ENCODE measurements around the gene PCBP4. TPM values are rescaled to one million over a fixed set of nuclear protein-coding genes. Genes with fewer than 3 reads are reported as not detected.

Gene PCBP4
- polyA plus RNA-seq, 1 donor, result 48.8 TPM

- no peak for DNase-seq
- peaks cover 62% of the 10 kb centered on the region for H3K36me3 ChIP-seq (ENCODE audit: control insufficient read depth, insufficient read depth, low read length)
These were observed 29.4 kb downstream of the PCBP4 start for GRCh38 chr3:51937611-51938450.

DNA sequence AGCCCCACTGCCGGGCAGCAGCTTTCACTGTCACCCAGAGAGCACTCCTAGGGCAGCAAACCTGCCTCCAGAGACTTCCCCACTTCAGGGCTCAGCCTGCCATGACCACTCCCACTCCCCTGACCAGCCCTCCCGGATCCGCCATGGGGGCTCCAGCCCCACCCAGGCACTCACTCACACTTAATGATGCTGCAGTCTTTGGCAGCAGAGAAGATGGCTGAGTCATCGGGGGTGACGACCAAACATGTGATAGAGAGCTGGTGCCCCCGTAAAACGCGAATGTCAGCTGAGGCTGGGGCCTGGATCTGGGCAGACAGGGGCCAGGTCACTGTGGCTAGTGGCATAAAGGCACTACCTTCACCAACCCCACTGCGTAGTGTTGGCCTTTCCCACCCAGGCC, 30.2 kb downstream of the PCBP4 start:
- no peaks in the 10 kb centered on the region for H3K9me3 ChIP-seq (ENCODE audit: control insufficient read depth, low read depth, low read length)
- peaks cover 65% of the 10 kb centered on the region for H3K36me3 ChIP-seq (ENCODE audit: control insufficient read depth, insufficient read depth, low read length)
- no peak overlapping the region for H3K4me3 ChIP-seq (ENCODE audit: low read length)
- WGBS (ENCODE audit: insufficient coverage, low lambda C conversion rate), result no CpG with 5 or more reads among the region's 9 CpGs
- no peak for DNase-seq
- peaks cover 3% of the 10 kb centered on the region for H3K4me1 ChIP-seq (ENCODE audit: control insufficient read depth, insufficient read depth, low read length)
- no peaks in the 10 kb centered on the region for H3K27me3 ChIP-seq (ENCODE audit: control insufficient read depth, insufficient read depth, low read length)
- H3K27ac ChIP-seq (ENCODE audit: low read length), result no peak overlapping the region

More at GRCh38 chr3:51937611-51938450, 29.4 kb downstream of the PCBP4 start:
- Histone ChIP-seq H3K4me1 (ENCODE audit: control insufficient read depth, insufficient read depth, low read length) (peaks cover 7% of the 10 kb centered on the region), H3K9me3 (ENCODE audit: control insufficient read depth, low read depth, low read length) (no peaks in the 10 kb centered on the region), H3K4me3 (ENCODE audit: low read length) (no peak overlapping the region), H3K27me3 (ENCODE audit: control insufficient read depth, insufficient read depth, low read length) (no peaks in the 10 kb centered on the region), H3K27ac (ENCODE audit: low read length) (no peak overlapping the region)
- WGBS (ENCODE audit: insufficient coverage, low lambda C conversion rate), result no CpG with 5 or more reads among the region's 13 CpGs

- Histone ChIP-seq H3K27ac (ENCODE audit: low read length) (no peak overlapping the region), H3K4me3 (ENCODE audit: low read length) (no peak overlapping the region), H3K27me3 (ENCODE audit: control insufficient read depth, insufficient read depth, low read length) (no peaks in the 10 kb centered on the region), H3K36me3 (ENCODE audit: control insufficient read depth, insufficient read depth, low read length) (peaks cover 65% of the 10 kb centered on the region), H3K9me3 (ENCODE audit: control insufficient read depth, low read depth, low read length) (no peaks in the 10 kb centered on the region), H3K4me1 (ENCODE audit: control insufficient read depth, insufficient read depth, low read length) (peaks cover 3% of the 10 kb centered on the region)
- no peak for DNase-seq
- no CpG with 5 or more reads among the region's 25 CpGs for WGBS (ENCODE audit: insufficient coverage, low lambda C conversion rate)
These were observed 31.1 kb downstream of the PCBP4 start for GRCh38 chr3:51935886-51936755.

- Histone ChIP-seq H3K9me3 (ENCODE audit: control insufficient read depth, low read depth, low read length) (no peaks in the 10 kb centered on the region), H3K27ac (ENCODE audit: low read length) (no peak overlapping the region), H3K36me3 (ENCODE audit: control insufficient read depth, insufficient read depth, low read length) (peaks cover 65% of the 10 kb centered on the region), H3K4me1 (ENCODE audit: control insufficient read depth, insufficient read depth, low read length) (peaks cover 2% of the 10 kb centered on the region), H3K27me3 (ENCODE audit: control insufficient read depth, insufficient read depth, low read length) (no peaks in the 10 kb centered on the region), H3K4me3 (ENCODE audit: low read length) (no peak overlapping the region)
- no CpG with 5 or more reads among the region's 28 CpGs for WGBS (ENCODE audit: insufficient coverage, low lambda C conversion rate)
- no peak for DNase-seq
These were observed 32.0 kb downstream of the PCBP4 start for GRCh38 chr3:51934991-51935885.

GRCh38 chr3:51934139-51934850, 33.0 kb downstream of the PCBP4 start:
- Histone ChIP-seq H3K9me3 (ENCODE audit: control insufficient read depth, low read depth, low read length) (no peaks in the 10 kb centered on the region), H3K4me1 (ENCODE audit: control insufficient read depth, insufficient read depth, low read length) (no peaks in the 10 kb centered on the region), H3K27ac (ENCODE audit: low read length) (no peak overlapping the region), H3K4me3 (ENCODE audit: low read length) (no peak overlapping the region), H3K27me3 (ENCODE audit: control insufficient read depth, insufficient read depth, low read length) (no peaks in the 10 kb centered on the region), H3K36me3 (ENCODE audit: control insufficient read depth, insufficient read depth, low read length) (peaks cover 64% of the 10 kb centered on the region)
- no CpG with 5 or more reads among the region's 11 CpGs for WGBS (ENCODE audit: insufficient coverage, low lambda C conversion rate)
- no peak for DNase-seq

GRCh38 chr3:51933471-51934138, 33.6 kb downstream of the PCBP4 start:
- no peaks in the 10 kb centered on the region for H3K27me3 ChIP-seq (ENCODE audit: control insufficient read depth, insufficient read depth, low read length)
- H3K27ac ChIP-seq (ENCODE audit: low read length), result no peak overlapping the region
- H3K4me3 ChIP-seq (ENCODE audit: low read length), result no peak overlapping the region
- no peak for DNase-seq
- peaks cover 58% of the 10 kb centered on the region for H3K36me3 ChIP-seq (ENCODE audit: control insufficient read depth, insufficient read depth, low read length)
- H3K9me3 ChIP-seq (ENCODE audit: control insufficient read depth, low read depth, low read length), result no peaks in the 10 kb centered on the region
- WGBS (ENCODE audit: insufficient coverage, low lambda C conversion rate), result no CpG with 5 or more reads among the region's 13 CpGs
- H3K4me1 ChIP-seq (ENCODE audit: control insufficient read depth, insufficient read depth, low read length), result no peaks in the 10 kb centered on the region

GRCh38 chr3:51932471-51933370, 34.5 kb downstream of the PCBP4 start:
- H3K4me1 ChIP-seq (ENCODE audit: control insufficient read depth, insufficient read depth, low read length), result no peaks in the 10 kb centered on the region
- WGBS (ENCODE audit: insufficient coverage, low lambda C conversion rate), result no CpG with 5 or more reads among the region's 15 CpGs
- H3K27me3 ChIP-seq (ENCODE audit: control insufficient read depth, insufficient read depth, low read length), result no peaks in the 10 kb centered on the region
- peaks cover 49% of the 10 kb centered on the region for H3K36me3 ChIP-seq (ENCODE audit: control insufficient read depth, insufficient read depth, low read length)
- no peak overlapping the region for H3K4me3 ChIP-seq (ENCODE audit: low read length)
- H3K9me3 ChIP-seq (ENCODE audit: control insufficient read depth, low read depth, low read length), result no peaks in the 10 kb centered on the region
- no peak for DNase-seq
- H3K27ac ChIP-seq (ENCODE audit: low read length), result no peak overlapping the region

- Histone ChIP-seq H3K36me3 (ENCODE audit: control insufficient read depth, insufficient read depth, low read length) (peaks cover 40% of the 10 kb centered on the region), H3K27ac (ENCODE audit: low read length) (no peak overlapping the region)
- DNase-seq, result no peak
These were observed 35.5 kb downstream of the PCBP4 start for GRCh38 chr3:51931756-51932155.

More at GRCh38 chr3:51931756-51932155, 35.5 kb downstream of the PCBP4 start:
- Histone ChIP-seq H3K4me3 (ENCODE audit: low read length) (no peak overlapping the region), H3K9me3 (ENCODE audit: control insufficient read depth, low read depth, low read length) (no peaks in the 10 kb centered on the region), H3K4me1 (ENCODE audit: control insufficient read depth, insufficient read depth, low read length) (no peaks in the 10 kb centered on the region), H3K27me3 (ENCODE audit: control insufficient read depth, insufficient read depth, low read length) (no peaks in the 10 kb centered on the region)
- WGBS (ENCODE audit: insufficient coverage, low lambda C conversion rate), result no CpG with 5 or more reads among the region's 6 CpGs

Measured in large intestine (tissue), 3 donors.